Tibial nerve (tissue), 4 donors: ENCODE measurements around the gene ZNF646. TPM values are rescaled to one million over a fixed set of nuclear protein-coding genes. Genes with fewer than 3 reads are reported as not detected.
A peak's percentile ranks its signal among the peaks of the same experiment; 100 is the strongest.

Source experiments
- DNase-seq, 2 donors: peaks; one replicate each; pipeline ENCODE4 v3.0.0-alpha.2; 2019; ENCODE audit warnings: low spot score in 2 of 2
- H3K27ac ChIP-seq, 4 donors: fragments of 200-600 bp; sonication (generic) in 3 of 4; one replicate each; pipeline ENCODE4 v1.5.1; 2017 to 2019; ENCODE audit warnings: mild to moderate bottlenecking in 1 of 4
- H3K27me3 ChIP-seq, 2 donors: fragments of 200-600 bp; sonication (generic) in 1 of 2; one replicate each; pipeline versions ENCODE4 v1.5.1 to v1.6.0; 2017 to 2019
- H3K36me3 ChIP-seq, 3 donors: fragments of 200-600 bp; sonication (generic); one replicate each; pipeline ENCODE4 v1.5.1; 2018 to 2019
- H3K4me1 ChIP-seq, 4 donors: fragments of 200-600 bp; sonication (generic) in 3 of 4; one replicate each; pipeline ENCODE4 v1.5.1; 2017 to 2019
- H3K4me3 ChIP-seq, 4 donors: fragments of 200-600 bp; sonication (generic) in 3 of 4; one replicate each; pipeline ENCODE4 v1.5.1; 2017 to 2019; ENCODE audit warnings: mild to moderate bottlenecking in 1 of 4, moderate library complexity in 1 of 4
- H3K9me3 ChIP-seq, 4 donors: fragments of 200-600 bp; sonication (generic) in 3 of 4; one replicate each; pipeline ENCODE4 v1.5.1; 2017 to 2019
- CTCF ChIP-seq, 5 experiments: fragments of 200-600 bp in 3 of 5; fragments of 450-650 bp in 2 of 5; sonication (generic) in 3 of 5; IDR thresholded peaks; one replicate each; pipeline ENCODE4 v1.5.1; 2016 to 2019; ENCODE audit warnings: antibody characterized with exemption in 5 of 5, mild to moderate bottlenecking in 3 of 5, moderate library complexity in 2 of 5
- EP300 ChIP-seq, 2 donors: sonication (generic); formaldehyde crosslinking; IDR thresholded peaks; one replicate each; pipeline ENCODE4 v1.6.1; 2017; ENCODE audit warnings: antibody characterized with exemption in 2 of 2, mild to moderate bottlenecking in 1 of 2
- POLR2A ChIP-seq, 2 donors: fragments of 450-650 bp; IDR thresholded peaks; one replicate each; pipeline ENCODE4 v1.6.1; 2017; ENCODE audit warnings: antibody characterized with exemption in 2 of 2, mild to moderate bottlenecking in 2 of 2, moderate library complexity in 2 of 2
- WGBS, 2 donors: methylation state at CpG; one replicate each; pipeline ENCODE4 v1.1.5; 2018; 5-methylcytosine and 5-hydroxymethylcytosine counted together
- total RNA-seq, 4 donors: library from RNA; depleted of rRNA; stranded (reverse); fragments of >200 nt; gene quantifications; one replicate each; pipeline ENCODE4 v1.1.0, GENCODE V29; 2016

Gene ZNF646
- total RNA-seq, 4 donors from 2014 or later, result 13.4 to 22.5 (median 20.0) TPM

GRCh38 chr16:31042866-31043265 lies 31.4 kb upstream of the ZNF646 start:
- Histone ChIP-seq H3K9me3 (no peaks in the 10 kb centered on the region), H3K4me3 (no peak overlapping the region), H3K36me3 (peaks cover 0 to 57% (median 22%) of the 10 kb centered on the region in 3 donors), H3K27ac (no peak overlapping the region), H3K27me3 (no peaks in the 10 kb centered on the region), H3K4me1 (no peaks in the 10 kb centered on the region)
- DNase-seq, result no peak
- WGBS, 2 donors, result 83 to 89% methylated on average over 3 to 10 of the region's 10 CpGs
- TF ChIP-seq EP300 (IDR thresholded peaks at IDR 0.05) (no peak), CTCF (IDR thresholded peaks at IDR 0.05) (no peak), POLR2A (IDR thresholded peaks at IDR 0.05) (no peak)

- H3K27ac ChIP-seq, result no peak overlapping the region
- no peak overlapping the region for H3K4me3 ChIP-seq
- no peak for DNase-seq
- H3K36me3 ChIP-seq, result peaks cover 0 to 52% (median 18%) of the 10 kb centered on the region in 3 donors
- no peaks in the 10 kb centered on the region for H3K9me3 ChIP-seq
- no peaks in the 10 kb centered on the region for H3K4me1 ChIP-seq
- no peaks in the 10 kb centered on the region for H3K27me3 ChIP-seq
- WGBS, 2 donors, result 76 to 100% methylated on average over 1 of the region's 1 CpG
- no peak for TF ChIP-seq CTCF (IDR thresholded peaks at IDR 0.05)
- TF ChIP-seq EP300 (IDR thresholded peaks at IDR 0.05), result no peak
- no peak for TF ChIP-seq POLR2A (IDR thresholded peaks at IDR 0.05)
Observed at GRCh38 chr16:31043352-31043751, 30.9 kb upstream of the ZNF646 start.

- no peak for DNase-seq
- peaks cover 0 to 46% (median 11%) of the 10 kb centered on the region in 3 donors for H3K36me3 ChIP-seq
- TF ChIP-seq CTCF (IDR thresholded peaks at IDR 0.05) (no peak), EP300 (IDR thresholded peaks at IDR 0.05) (no peak), POLR2A (IDR thresholded peaks at IDR 0.05) (no peak)
- H3K4me3 ChIP-seq, result no peak overlapping the region
- H3K27me3 ChIP-seq, result no peaks in the 10 kb centered on the region
- H3K27ac ChIP-seq, result no peak overlapping the region
- H3K4me1 ChIP-seq, result no peaks in the 10 kb centered on the region
- 87 to 89% methylated on average over 4 of the region's 4 CpGs for WGBS, 2 donors
- H3K9me3 ChIP-seq, result no peaks in the 10 kb centered on the region
Observed at GRCh38 chr16:31043898-31044481, 30.2 kb upstream of the ZNF646 start.

GRCh38 chr16:31050280-31051030 lies 23.8 kb upstream of the ZNF646 start:
- Histone ChIP-seq H3K27me3 (no peaks in the 10 kb centered on the region), H3K4me1 (peaks cover 0 to 6% (median 0%) of the 10 kb centered on the region in 4 donors), H3K9me3 (no peaks in the 10 kb centered on the region), H3K27ac (no peak overlapping the region), H3K4me3 (no peak overlapping the region), H3K36me3 (no peaks in the 10 kb centered on the region)
- WGBS, 2 donors, result 73 to 81% methylated on average over 10 of the region's 10 CpGs
- TF ChIP-seq EP300 (IDR thresholded peaks at IDR 0.05) (no peak), CTCF (IDR thresholded peaks at IDR 0.05) (no peak), POLR2A (IDR thresholded peaks at IDR 0.05) (no peak)
- no peak for DNase-seq

GRCh38 chr16:31052114-31052513 lies 22.1 kb upstream of the ZNF646 start:
- whole genome bisulfite sequencing, 2 donors, result 43 to 46% methylated on average over 2 of the region's 2 CpGs
- no peaks in the 10 kb centered on the region for H3K27me3 ChIP-seq
- H3K36me3 ChIP-seq, result no peaks in the 10 kb centered on the region
- no peaks in the 10 kb centered on the region for H3K9me3 ChIP-seq
- TF ChIP-seq EP300 (IDR thresholded peaks at IDR 0.05) (peak in 1 of 2 donors; percentile 32), CTCF (IDR thresholded peaks at IDR 0.05) (no peak)
- peak in 1 of 2 donors; percentile 54 for DNase-seq
- H3K4me1 ChIP-seq, result peaks cover 0 to 6% (median 0%) of the 10 kb centered on the region in 4 donors
- H3K4me3 ChIP-seq, result no peak overlapping the region
- peak overlapping the region in 2 of 4 donors; percentile 36 to 55 for H3K27ac ChIP-seq
